ENCODE measurements around the gene HSPG2. TPM values are rescaled to one million over a fixed set of nuclear protein-coding genes. Genes with fewer than 3 reads are reported as not detected.
A peak's percentile ranks its signal among the peaks of the same experiment; 100 is the strongest.

The HSPG2 gene
- total and polyA plus RNA-seq, 9 of the 15 experiments (the other 6 are each of a cell fraction or from before 2014, with no cell fraction given), result 0.14 to 160 (median 15.7) TPM

- TF ChIP-seq SIN3A (IDR thresholded peaks at IDR 0.05; ENCODE audit: borderline replicate concordance in 2 of 2, control insufficient read depth in 1 of 2, low read depth in 2 of 2, low read length in 2 of 2), result no peak
- TF ChIP-seq BCOR (IDR thresholded peaks at IDR 0.05), result peak; percentile 97
- peak in 1 of 2 experiments; percentile 8; a peak in 1 of 4 replicates for TF ChIP-seq SRF (CRISPR knock-in tag; IDR thresholded peaks at IDR 0.05)
- TF ChIP-seq ERF (CRISPR knock-in tag; IDR thresholded peaks at IDR 0.05), result 0 out of 2 replicates have a peak, but pooled peaks have one; percentile 36
- peak; percentile 64 for TF ChIP-seq ESRRA (IDR thresholded peaks at IDR 0.05; ENCODE audit: borderline replicate concordance, low read depth)
- TF ChIP-seq RCOR1 (IDR thresholded peaks at IDR 0.05; ENCODE audit: borderline replicate concordance in 1 of 2, low read depth in 2 of 2, low read length in 2 of 2), result peak; percentile 56 to 91; a peak in 3 of 4 replicates
- peak; percentile 94 for TF ChIP-seq SMARCA5 (IDR thresholded peaks at IDR 0.05)
- peak; percentile 69; the same call in 1 of the 2 replicates for TF ChIP-seq SPI1 (IDR thresholded peaks at IDR 0.05; ENCODE audit: borderline replicate concordance, low read depth, low read length)
- no peak for TF ChIP-seq ZNF699 (CRISPR knock-in tag; IDR thresholded peaks at IDR 0.05; ENCODE audit: insufficient replicate concordance)
- peak; percentile 97 for TF ChIP-seq ADNP (tag; IDR thresholded peaks at IDR 0.05)
- TF ChIP-seq BRD9 (IDR thresholded peaks at IDR 0.05; ENCODE audit: low read depth, partially characterized antibody), result peak; percentile 85
- no peak for TF ChIP-seq NONO (IDR thresholded peaks at IDR 0.05; ENCODE audit: low read depth in 2 of 2, low read length in 1 of 2)
- TF ChIP-seq BACH1 (tag; IDR thresholded peaks at IDR 0.05), result no peak
- TF ChIP-seq PHF20 (IDR thresholded peaks at IDR 0.05; ENCODE audit: partially characterized antibody), result peak; percentile 38
- peak; percentile 20; the same call in 1 of the 2 replicates for TF ChIP-seq DEAF1 (CRISPR knock-in tag; IDR thresholded peaks at IDR 0.05)
- TF ChIP-seq ZNF766 (CRISPR knock-in tag; conservative IDR thresholded peaks at IDR 0.05), result no peak
- TF ChIP-seq, protein P1, sequence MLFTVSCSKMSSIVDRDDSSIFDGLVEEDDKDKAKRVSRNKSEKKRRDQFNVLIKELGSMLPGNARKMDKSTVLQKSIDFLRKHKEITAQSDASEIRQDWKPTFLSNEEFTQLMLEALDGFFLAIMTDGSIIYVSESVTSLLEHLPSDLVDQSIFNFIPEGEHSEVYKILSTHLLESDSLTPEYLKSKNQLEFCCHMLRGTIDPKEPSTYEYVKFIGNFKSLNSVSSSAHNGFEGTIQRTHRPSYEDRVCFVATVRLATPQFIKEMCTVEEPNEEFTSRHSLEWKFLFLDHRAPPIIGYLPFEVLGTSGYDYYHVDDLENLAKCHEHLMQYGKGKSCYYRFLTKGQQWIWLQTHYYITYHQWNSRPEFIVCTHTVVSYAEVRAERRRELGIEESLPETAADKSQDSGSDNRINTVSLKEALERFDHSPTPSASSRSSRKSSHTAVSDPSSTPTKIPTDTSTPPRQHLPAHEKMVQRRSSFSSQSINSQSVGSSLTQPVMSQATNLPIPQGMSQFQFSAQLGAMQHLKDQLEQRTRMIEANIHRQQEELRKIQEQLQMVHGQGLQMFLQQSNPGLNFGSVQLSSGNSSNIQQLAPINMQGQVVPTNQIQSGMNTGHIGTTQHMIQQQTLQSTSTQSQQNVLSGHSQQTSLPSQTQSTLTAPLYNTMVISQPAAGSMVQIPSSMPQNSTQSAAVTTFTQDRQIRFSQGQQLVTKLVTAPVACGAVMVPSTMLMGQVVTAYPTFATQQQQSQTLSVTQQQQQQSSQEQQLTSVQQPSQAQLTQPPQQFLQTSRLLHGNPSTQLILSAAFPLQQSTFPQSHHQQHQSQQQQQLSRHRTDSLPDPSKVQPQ (CRISPR knock-in tag; IDR thresholded peaks at IDR 0.05; ENCODE audit: borderline replicate concordance), result no peak
- TF ChIP-seq CBX1 (IDR thresholded peaks at IDR 0.05; ENCODE audit: low read depth), result peak; percentile 80; the same call in 1 of the 2 replicates
Measured at GRCh38 chr1:21912038-21912758, 24.9 kb downstream of the HSPG2 start (continued).
